Left lung (tissue), 10 donors: ENCODE results near the gene KCNQ1OT1. TPM values are rescaled to one million over a fixed set of nuclear protein-coding genes. Genes with fewer than 3 reads are reported as not detected.

ENCODE experiments used
- ATAC-seq: fragments of 200-7000 bp; cut with Tn5 transposase; one replicate; pipeline ENCODE4 v1.9.1; 2020; ENCODE audit warnings: moderate library complexity
- DNase-seq, 4 donors: peaks; one replicate each; pipeline ENCODE4 v3.0.0-alpha.2; 2013 to 2020
- H3K27ac ChIP-seq, 2 donors: fragments of 200-600 bp; sonication (generic) in 1 of 2; one replicate each; pipeline versions ENCODE4 v1.5.0 to v1.8.0; 2020 to 2021
- H3K27me3 ChIP-seq, 2 donors: fragments of 200-600 bp; sonication (generic) in 1 of 2; one replicate each; pipeline versions ENCODE4 v1.5.0 to v1.8.0; 2020 to 2021
- H3K36me3 ChIP-seq, 2 donors: fragments of 200-600 bp; sonication (generic) in 1 of 2; one replicate each; pipeline versions ENCODE4 v1.5.0 to v1.8.0; 2020 to 2021
- H3K4me1 ChIP-seq, 2 donors: fragments of 200-600 bp; one replicate each; pipeline ENCODE4 v1.8.0; 2021
- H3K4me3 ChIP-seq, 2 donors: fragments of 200-600 bp; sonication (generic) in 1 of 2; one replicate each; pipeline versions ENCODE4 v1.5.0 to v1.8.0; 2020 to 2021; ENCODE audit warnings: mild to moderate bottlenecking in 1 of 2
- H3K9me3 ChIP-seq, 2 donors: fragments of 200-600 bp; sonication (generic) in 1 of 2; one replicate each; pipeline versions ENCODE4 v1.5.0 to v1.8.0; 2020 to 2021
- CTCF ChIP-seq, 2 donors: fragments of 200-600 bp; sonication (generic) in 1 of 2; IDR thresholded peaks; one replicate each; pipeline versions ENCODE4 v1.5.0 to v1.8.0; 2021; ENCODE audit warnings: antibody characterized with exemption in 2 of 2
- intact Hi-C, 2 donors: fragments of 100-400 bp; cut with DNase I; formaldehyde crosslinking; loops; one replicate each; pipeline versions ENCODE4 v1.11.2 to v1.14.2; 2022
- polyA plus RNA-seq, 6 donors: library from polyadenylated mRNA; unstranded; fragments of 120-200 nt; gene quantifications; one replicate each; pipeline ENCODE4 v1.2.1, GENCODE V29; 2013; ENCODE audit not compliant: insufficient read length in 6 of 6
- total RNA-seq, 2 donors: library from RNA; stranded (reverse); fragmentation: NEBNext Ultra II Directional; extraction: Animal tissue kit (Norgen Biotek cat#: 25700); gene quantifications; one replicate each; pipeline ENCODE4 v1.2.1, GENCODE V29; 2021
- donor health status: DM: no; HTN: yes; CAD: no.
- donor health status: DM: no; HTN: no; CAD: no.

KCNQ1OT1 gene
- total and polyA plus RNA-seq, 8 donors, result 1.9 to 2.9 (median 2.7) TPM

GRCh38 chr11:2663915-2664314 lies 35.9 kb downstream of the KCNQ1OT1 start:
- Histone ChIP-seq H3K27ac (no peak overlapping the region), H3K4me1 (no peaks in the 10 kb centered on the region), H3K4me3 (no peak overlapping the region), H3K36me3 (peaks cover 0 to 21% of the 10 kb centered on the region in 2 donors), H3K9me3 (peaks cover 0 to 14% of the 10 kb centered on the region in 2 donors), H3K27me3 (no peaks in the 10 kb centered on the region)
- intact Hi-C loops, result no loop called here
- DNase-seq (no peak), ATAC-seq (no peak)
- TF ChIP-seq CTCF (IDR thresholded peaks at IDR 0.05), result no peak

- no peak overlapping the region for H3K4me3 ChIP-seq
- no peaks in the 10 kb centered on the region for H3K27me3 ChIP-seq
- no peak for DNase-seq
- no peak for ATAC-seq
- peaks cover 0 to 15% of the 10 kb centered on the region in 2 donors for H3K9me3 ChIP-seq
- H3K4me1 ChIP-seq, result no peaks in the 10 kb centered on the region
- intact Hi-C loops, result no loop called here
- no peak for TF ChIP-seq CTCF (IDR thresholded peaks at IDR 0.05)
- H3K27ac ChIP-seq, result no peak overlapping the region
- H3K36me3 ChIP-seq, result peaks cover 0 to 21% of the 10 kb centered on the region in 2 donors
Observed at GRCh38 chr11:2663506-2663905, 36.3 kb downstream of the KCNQ1OT1 start.

- Histone ChIP-seq H3K27ac (no peak overlapping the region), H3K9me3 (peaks cover 0 to 15% of the 10 kb centered on the region in 2 donors), H3K4me1 (no peaks in the 10 kb centered on the region), H3K36me3 (peaks cover 0 to 21% of the 10 kb centered on the region in 2 donors), H3K4me3 (no peak overlapping the region), H3K27me3 (no peaks in the 10 kb centered on the region)
- TF ChIP-seq CTCF (IDR thresholded peaks at IDR 0.05), result no peak
- intact Hi-C loops, result no loop called here
- DNase-seq (peak in 1 of 4 donors; percentile 62), ATAC-seq (no peak)
Observed at GRCh38 chr11:2662430-2663299, 37.1 kb downstream of the KCNQ1OT1 start.

GRCh38 chr11:2662024-2662312 lies 37.8 kb downstream of the KCNQ1OT1 start:
- H3K27me3 ChIP-seq, result no peaks in the 10 kb centered on the region
- TF ChIP-seq CTCF (IDR thresholded peaks at IDR 0.05), result no peak
- DNase-seq (no peak), ATAC-seq (no peak)
- H3K36me3 ChIP-seq, result peaks cover 0 to 21% of the 10 kb centered on the region in 2 donors
- peaks cover 0 to 15% of the 10 kb centered on the region in 2 donors for H3K9me3 ChIP-seq
- no peaks in the 10 kb centered on the region for H3K4me1 ChIP-seq
- no peak overlapping the region for H3K27ac ChIP-seq
- no peak overlapping the region for H3K4me3 ChIP-seq
- intact Hi-C loops, result no loop called here

GRCh38 chr11:2661173-2662023 lies 38.4 kb downstream of the KCNQ1OT1 start:
- Histone ChIP-seq H3K27me3 (no peaks in the 10 kb centered on the region), H3K4me3 (no peak overlapping the region), H3K36me3 (peaks cover 0 to 21% of the 10 kb centered on the region in 2 donors), H3K4me1 (no peaks in the 10 kb centered on the region), H3K27ac (no peak overlapping the region), H3K9me3 (peaks cover 0 to 15% of the 10 kb centered on the region in 2 donors)
- ATAC-seq, result no peak
- intact Hi-C loops, result no loop called here
- TF ChIP-seq CTCF (IDR thresholded peaks at IDR 0.05), result no peak
- no peak for DNase-seq
